HG03469 (cell line): ENCODE measurements around the gene FAM131B.
"Not testable (repeated sequence)": the region's sequence is repeated elsewhere in the genome, so short reads cannot be mapped to it uniquely, and the experiment has no call there.

Source experiments
- ATAC-seq: cut with Tn5 transposase; IDR thresholded peaks from one replicate; pipeline ENCODE4 v1.9.1; 2021; ENCODE audit warnings: mild to moderate bottlenecking, moderate library complexity, moderate number of reproducible peaks; ENCODE audit not compliant: unreplicated experiment

FAM131B gene

GRCh38 chr7:143395187-143396149, 33.0 kb upstream of the FAM131B start:
- ATAC-seq, result no peak

- ATAC-seq, result no peak
These were observed 32.3 kb upstream of the FAM131B start for GRCh38 chr7:143394777-143395176.

DNA sequence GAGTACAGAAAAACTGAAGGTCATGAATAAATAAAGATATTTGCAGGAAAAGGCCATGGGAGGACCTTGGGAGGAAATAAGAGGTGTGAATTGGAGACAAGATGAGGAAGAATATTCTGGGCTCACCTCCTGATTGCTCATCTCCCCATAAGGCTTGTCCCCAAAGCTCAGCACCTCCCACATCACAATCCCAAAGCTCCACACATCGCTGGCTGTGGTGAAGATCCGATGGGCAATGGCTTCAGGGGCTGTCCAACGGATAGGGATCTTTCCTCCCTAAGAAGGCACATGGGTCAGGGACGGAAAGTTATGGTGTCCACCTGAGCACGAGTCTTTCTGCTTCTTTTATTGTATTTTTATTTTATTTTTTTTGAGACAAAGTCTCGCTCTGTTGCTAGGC, 31.6 kb upstream of the FAM131B start:
- ATAC-seq, result no peak

DNA sequence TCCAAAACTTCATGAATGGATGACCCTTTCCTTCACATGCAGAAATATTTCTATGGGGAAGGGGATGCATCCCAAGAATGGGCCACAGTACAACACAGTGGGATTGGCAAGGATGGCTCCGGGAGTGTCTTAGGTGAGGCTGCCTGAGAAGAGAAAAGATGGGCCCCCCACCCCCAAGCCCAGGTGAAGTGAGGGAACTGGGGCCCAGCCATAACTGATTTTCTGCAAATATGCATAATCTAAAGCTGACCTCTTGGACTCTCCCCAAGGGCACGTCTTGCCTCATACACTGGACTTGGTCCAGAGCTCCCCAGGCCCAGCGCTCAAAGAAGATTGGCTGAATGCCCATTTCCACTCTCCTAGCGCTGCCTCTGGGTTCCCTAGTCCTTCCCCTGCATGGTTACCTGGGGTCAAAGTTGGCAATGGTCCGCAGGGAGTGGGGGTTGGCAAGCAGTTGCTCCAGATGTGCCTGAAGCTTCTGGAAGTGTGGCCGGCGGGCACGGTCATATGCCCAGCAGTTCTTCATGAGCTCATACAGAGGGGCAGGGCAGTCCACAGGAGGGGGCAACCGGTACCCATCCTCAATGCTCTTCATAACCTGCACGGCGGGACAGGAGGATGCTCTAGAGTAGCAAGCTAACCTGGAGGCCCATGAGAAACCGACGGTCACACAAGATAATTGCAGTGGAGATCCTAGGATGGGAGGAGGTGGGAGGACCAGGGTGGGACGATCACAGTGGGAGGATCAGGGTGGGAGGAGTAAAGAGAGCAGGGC, 30.9 kb upstream of the FAM131B start:
- ATAC-seq, result no peak

GRCh38 chr7:143392875-143393266, 30.4 kb upstream of the FAM131B start:
- ATAC-seq, result no peak

- ATAC-seq, result not testable (repeated sequence)
These were observed 29.9 kb upstream of the FAM131B start for GRCh38 chr7:143392427-143392826.

- ATAC-seq, result no peak
These were observed 29.2 kb upstream of the FAM131B start for GRCh38 chr7:143391462-143392404.

- ATAC-seq, result no peak
These were observed 28.3 kb upstream of the FAM131B start for GRCh38 chr7:143390773-143391317.

GRCh38 chr7:143390104-143390772, 27.7 kb upstream of the FAM131B start:
- no peak for ATAC-seq

- ATAC-seq, result no peak
These were observed 27.0 kb upstream of the FAM131B start for GRCh38 chr7:143389316-143390103.

DNA sequence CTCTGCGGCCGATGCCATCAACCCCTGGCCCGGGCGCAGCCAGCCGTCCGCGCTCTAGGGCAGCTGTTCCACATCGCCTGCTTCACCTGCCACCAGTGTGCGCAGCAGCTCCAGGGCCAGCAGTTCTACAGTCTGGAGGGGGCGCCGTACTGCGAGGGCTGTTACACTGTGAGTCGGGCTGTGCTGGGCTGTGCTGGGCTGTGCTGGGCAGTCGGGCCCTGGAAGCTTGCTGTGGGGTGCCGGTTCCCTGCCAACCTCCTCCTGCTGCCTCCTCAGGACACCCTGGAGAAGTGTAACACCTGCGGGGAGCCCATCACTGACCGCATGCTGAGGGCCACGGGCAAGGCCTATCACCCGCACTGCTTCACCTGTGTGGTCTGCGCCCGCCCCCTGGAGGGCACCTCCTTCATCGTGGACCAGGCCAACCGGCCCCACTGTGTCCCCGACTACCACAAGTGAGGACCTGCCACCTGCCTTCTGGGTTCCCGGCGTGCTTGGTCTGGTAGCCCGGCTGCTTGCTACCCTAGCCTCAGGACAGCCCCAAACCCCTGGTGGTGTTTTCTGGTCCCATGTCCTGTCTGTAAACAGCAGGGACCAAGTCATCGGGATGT, 26.1 kb upstream of the FAM131B start:
- no peak for ATAC-seq

- no peak for ATAC-seq
These were observed 25.5 kb upstream of the FAM131B start for GRCh38 chr7:143388051-143388450.

DNA sequence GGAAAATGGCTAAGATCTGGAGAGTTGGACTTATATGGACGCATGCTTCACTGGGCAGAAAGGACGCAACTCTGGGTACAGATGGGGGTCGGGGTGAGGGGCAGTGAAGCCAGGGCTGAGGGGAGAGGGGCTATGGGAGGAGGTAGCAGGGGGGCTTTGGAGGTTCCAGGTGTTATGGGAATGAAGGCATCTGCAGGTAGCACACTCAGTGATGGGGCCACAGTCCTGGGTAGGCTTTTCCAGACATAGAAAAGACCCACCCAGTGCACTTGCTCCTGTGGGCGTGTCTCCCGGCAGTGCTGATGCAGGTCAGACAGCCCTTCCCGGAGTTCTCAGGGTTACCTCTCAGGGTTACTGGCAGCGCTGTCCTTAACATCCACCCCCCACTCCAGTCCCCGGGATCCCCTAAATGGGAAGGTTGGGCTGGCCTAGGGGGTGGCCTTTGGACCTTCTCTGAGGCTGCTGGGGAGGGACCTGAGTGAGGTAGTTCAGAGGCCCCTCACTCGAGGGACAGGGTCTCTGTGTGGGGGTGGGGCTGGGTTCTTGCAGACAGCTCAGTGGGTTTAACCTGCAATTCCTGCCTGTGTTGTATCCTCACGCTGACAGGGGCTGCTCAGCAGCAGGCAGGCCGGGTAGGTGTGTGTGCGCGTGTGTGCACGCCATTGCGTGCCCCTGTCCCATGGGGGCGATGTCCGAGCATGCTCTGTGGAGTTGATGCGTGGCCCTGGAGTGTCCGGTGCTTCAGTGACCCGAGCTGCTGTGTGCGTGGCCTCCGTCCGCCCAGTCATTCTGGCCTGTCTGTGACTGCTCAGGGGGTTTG, 24.9 kb upstream of the FAM131B start:
- no peak for ATAC-seq

DNA sequence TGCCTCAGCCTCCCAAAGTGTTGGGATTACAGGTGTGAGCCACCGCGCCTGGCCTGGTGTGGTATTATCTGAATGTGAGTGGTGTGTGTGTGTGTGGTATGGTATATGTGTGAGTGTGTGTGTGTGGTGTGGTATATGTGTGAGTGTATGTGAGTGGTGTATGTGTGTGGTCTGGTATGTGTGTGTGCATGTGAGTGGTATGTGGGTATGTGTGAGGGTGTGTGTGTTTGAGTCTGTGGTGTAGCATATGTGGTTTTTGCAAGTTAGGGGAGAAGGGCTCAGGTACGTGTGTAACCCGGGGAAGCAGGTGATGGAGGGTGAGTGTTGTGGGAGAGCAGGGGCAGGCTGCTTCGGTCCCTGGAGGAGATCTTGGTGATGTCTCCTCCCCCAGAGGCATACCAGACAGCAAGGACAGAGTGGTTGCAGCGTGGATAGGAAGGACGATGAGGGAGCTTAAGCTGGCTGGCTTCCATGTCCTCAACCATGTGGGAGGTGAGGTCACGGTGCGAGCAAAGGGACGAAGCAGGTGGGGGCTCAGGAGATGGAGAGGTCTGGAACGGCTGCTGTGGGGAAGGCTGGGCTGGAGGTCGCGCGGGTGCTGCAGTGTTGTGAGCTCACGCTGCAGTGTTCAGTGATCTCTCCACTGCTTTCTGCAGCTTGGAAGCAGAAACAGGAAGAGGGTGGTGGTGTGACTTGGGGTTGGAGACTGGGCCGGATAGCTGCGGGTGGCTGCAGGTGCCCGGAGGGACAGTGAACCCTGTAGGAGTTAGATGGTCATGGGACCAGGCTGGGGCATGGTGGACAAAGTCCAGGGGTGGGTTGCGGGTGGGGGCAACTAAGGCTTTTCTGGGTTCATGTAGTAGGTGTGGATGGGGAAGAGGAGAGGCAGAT, 23.6 kb upstream of the FAM131B start:
- no peak for ATAC-seq

GRCh38 chr7:143384661-143385631, 22.4 kb upstream of the FAM131B start:
- ATAC-seq, result no peak

DNA sequence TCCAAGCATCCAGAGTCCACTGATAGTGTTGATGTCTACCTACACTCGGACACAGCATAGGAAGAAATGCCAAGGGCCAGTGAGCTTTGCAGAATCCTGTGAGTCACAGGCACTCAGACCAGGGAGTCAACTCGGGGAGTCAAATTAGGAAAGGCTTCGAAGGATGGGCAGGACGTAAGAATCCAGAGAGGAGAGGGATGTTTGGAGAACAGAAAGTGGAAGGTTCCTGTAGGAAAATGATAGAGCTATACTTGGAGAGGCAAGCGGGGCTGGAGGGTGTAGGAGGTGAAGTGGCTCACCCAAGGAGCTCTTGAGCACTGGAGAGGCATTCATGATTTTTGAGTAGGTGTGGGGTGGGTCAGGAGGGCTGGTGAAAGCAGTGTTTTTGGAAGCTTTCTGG, 21.6 kb upstream of the FAM131B start:
- no peak for ATAC-seq
